Activated CD4-positive, alpha-beta T cell treated with anti-CD3 and anti-CD28 coated beads, Interleukin-2, amount 50 U/mL, for 16 hours (primary cell): Measurements from ENCODE around the gene OTUD3.
"Not testable (repeated sequence)": the region's sequence is repeated elsewhere in the genome, so short reads cannot be mapped to it uniquely, and the experiment has no call there.

Source experiments
- DNase-seq: peaks from one replicate; pipeline ENCODE4 v3.0.0-alpha.2; 2020

Gene OTUD3

DNA sequence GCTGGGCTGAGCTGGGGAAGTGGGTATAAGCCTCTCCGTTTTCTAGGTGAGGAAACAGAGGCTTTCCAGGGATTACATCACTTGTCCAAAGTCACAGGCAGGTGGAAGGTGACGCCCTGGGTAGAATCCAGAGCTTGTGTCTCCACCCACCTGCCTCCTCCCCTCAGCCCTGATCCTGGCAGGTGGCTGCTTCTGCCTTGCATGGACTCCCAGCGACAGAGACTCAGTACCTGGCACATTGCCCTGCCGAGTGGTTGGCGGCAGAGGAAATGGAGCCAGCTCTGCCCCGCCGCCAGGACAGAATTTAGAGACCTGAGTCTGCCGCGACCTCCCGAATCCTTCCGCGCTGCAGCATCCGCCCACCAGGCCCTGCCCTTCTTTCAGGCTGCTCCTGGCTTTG is 39.1 kb downstream of the OTUD3 start:
- DNase-seq = no peak

DNA sequence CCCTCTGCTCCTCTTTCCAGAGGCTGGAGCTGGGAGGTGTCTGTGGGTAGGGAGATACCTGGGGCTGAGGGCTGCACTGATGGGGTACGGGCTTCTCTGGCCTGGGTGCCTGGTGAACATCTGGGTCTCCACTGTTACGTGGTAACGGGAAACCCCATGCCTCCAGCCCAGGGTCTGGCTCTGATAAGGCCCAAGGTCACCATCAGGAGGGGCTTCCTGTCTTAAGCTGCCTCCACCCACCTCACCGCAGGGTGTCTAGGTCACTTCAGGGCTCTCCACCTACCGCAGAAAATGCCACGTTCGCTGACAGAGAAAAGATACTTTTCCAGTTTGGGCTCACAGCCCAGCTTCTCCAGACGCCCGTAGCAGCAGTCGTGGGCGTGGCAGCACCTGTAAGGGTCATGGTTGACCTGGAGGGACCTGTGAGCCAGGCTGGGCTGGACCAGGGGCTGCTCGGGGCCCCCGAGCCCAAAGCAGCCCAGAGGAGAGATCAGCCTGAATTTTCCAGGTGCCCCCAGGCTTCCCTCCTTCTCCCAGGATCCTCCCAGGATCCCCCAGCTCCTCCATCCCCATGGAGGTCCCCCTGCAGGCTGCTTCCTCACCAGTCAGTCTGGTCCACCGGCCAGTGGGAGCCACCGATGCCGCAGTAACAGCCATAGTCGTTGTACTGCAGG is 40.0 kb downstream of the OTUD3 start:
- DNase-seq = no peak

DNA sequence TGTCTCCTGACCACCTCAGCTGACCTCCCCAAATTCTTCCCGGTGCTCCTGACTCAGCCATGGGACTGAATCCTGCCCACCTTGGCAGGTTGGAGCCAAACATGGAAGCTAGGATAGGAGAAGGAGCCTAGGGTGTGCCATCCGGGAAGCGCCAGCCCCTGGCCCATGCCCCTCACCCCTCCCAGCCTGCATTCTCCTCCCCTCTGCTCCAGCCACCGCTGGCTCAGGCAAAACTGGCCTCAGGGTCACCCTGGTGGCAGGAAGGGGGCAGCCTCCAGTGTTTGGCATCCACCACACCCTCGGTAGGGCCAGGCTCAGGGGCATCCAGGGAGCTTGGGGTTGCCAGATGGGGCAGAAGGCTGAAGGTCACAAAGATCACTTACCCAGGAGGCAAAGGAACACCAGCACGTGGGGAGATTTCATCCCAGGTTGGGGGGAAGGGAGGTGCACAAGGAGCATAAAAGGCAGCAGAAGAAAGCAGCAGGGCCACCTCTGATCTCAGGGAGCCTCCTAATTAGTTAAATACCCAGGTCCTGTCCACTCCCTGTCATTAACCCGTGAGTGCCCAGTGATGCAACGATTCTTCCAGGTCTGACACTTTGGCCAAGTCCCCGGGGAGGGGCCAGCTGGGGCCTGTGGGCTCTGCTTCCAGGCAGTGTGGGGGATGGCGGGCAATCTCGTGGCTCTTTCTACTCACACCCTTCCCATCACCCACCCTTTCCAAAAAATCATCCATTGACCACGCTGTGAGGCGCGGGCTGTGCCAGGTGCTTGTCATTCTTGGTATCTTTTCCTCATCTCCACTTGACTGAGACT is 41.1 kb downstream of the OTUD3 start, which contains the start of gene PLA2G2E:
PLA2G2E (minus strand) TSS at position 481 of the 816 bp plus-strand sequence; CDS start at position 423, 58 bp downstream.
- DNase-seq = no peak

DNA sequence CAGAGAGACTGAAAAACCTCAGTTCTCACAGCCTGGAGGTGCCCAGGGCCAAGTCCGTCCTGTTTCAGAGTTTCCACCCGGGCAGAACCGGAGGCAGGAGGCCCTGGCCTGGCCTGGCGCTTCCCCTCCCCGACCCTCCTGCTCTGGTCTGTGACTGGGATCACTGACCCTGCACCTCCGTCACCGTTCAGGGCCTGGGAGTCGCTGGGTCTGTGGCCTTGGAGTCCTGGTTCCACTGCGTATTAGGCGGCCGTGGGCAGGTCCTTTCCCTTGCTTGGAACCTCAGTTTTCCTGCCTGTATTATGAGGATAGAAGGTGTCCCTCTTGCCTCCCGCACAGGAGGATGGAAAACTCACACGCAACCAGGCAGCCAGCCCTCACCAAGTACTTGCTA is 41.8 kb downstream of the OTUD3 start:
- DNase-seq = no peak

DNA sequence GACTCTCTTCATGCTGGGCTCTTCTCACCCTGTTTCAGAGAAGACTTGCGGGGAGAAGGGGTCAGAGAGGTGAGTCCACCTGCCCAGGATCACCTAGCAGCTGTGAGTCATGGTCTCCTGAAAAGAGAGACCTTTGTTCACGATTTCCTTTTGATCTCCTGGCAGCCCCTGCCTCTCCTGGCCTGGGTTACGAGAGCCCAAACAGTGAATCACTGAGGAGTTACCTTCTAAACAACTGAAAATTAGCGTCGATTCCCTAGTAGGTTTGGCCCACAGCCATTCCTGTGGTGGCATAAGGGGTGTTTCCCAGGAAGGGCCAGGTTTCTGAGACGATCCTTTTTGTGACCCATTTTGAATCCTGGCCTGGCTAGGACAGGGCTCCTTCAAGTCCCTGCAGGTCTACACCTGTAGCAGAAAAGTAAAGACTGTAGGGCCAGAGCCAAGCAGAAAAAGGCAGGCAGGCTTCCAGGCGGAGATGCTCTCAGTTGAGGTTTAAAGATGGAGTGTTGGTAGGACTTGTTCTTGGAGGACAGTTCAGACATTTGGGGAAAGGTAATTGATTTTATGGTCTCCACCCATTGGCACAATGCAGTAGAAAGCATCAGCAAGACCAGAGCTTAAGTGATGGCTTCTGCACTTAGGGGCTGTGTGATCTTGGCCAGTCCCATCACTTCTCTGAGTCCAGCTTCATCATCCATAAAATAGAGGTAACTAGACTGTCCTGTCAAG is 43.3 kb downstream of the OTUD3 start:
- no peak for DNase-seq

DNA sequence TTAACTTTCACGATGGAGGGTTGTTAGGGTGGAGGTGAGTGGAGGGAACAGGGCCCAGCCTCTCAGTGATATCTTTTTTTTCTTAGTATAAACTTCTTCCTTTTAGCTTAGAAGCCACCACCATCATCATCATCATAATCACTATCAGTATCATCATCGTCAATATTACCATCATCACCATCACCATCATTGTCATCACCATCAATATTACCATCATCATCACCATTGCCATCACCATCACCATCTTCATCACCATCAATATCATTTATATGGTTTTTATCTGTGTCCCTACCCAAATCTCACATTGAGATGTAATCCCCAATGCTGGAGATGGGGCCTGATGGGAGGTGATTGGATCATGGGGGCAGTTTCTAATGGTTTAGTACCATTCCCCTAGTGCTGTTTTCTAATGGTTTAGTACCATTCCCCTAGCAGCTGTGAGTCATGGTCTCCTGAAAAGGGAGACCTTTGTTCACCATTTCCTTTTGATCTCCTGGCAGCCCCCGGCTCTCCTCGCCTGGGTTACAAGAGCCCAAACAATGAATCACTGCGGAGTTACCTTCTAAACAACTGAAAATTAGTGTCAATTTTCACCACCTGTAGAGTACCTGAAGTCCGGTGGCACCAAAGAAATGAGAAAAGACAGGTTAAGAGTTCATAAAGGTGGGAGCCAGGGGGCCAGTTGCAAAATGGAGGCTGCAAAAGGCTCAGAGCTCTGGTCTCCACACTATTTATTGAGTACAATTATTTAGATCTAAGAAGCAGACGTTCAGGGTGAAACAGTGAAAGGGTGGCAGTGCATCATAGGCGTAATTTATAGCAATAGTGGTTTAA is 44.3 kb downstream of the OTUD3 start:
- DNase-seq = no peak

DNA sequence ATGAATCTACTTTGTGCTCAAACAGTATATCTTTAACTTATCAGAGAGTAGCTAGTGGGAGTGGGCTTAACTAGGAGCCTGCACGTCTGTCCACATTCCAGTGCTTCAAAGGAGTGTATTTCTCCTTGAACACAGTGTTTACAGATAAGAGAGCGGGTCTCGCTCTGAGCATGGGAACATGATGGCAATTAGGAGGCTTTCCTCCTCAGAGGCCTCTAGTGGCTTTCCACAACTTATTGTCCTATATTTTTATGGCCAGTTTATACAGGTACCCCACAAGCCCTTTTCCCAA is 44.9 kb downstream of the OTUD3 start:
- DNase-seq = not testable (repeated sequence)

DNA sequence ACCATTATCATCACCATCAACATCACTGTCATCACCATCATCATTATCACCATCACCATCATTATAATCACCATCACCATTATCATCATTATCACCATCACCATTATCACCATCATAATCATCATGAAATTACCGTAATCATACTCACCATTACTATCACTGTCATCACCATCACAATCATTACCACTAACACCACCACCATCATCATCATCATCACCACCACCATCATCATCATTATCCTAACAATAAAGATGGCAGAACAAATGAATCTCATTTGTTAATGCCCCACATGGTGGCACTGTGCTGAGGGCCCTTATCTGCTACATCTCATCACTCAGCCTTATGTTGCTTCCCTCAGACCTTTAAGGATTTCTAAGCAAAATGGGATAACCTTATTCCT is 50.7 kb downstream of the OTUD3 start:
- no peak for DNase-seq

DNA sequence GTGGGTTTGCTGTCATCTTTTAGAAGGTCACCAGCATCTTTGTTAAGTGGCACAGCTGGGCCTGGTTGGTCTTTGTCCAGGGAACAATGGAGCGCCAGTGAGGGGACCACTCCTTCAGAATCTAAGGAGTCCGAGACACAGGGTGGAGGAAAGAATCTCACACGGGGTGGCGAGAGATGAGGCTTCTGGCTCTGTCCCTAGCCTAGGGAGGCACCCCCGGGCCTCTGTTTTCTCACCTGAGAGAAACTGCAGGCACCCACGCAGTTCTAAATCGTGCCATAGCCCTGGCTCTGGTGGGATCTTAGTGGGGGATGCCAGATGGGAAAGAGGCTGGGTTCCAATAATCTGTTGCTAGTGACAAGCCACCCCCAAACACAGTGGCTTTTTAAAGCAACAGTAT is 52.1 kb downstream of the OTUD3 start:
- no peak for DNase-seq

DNA sequence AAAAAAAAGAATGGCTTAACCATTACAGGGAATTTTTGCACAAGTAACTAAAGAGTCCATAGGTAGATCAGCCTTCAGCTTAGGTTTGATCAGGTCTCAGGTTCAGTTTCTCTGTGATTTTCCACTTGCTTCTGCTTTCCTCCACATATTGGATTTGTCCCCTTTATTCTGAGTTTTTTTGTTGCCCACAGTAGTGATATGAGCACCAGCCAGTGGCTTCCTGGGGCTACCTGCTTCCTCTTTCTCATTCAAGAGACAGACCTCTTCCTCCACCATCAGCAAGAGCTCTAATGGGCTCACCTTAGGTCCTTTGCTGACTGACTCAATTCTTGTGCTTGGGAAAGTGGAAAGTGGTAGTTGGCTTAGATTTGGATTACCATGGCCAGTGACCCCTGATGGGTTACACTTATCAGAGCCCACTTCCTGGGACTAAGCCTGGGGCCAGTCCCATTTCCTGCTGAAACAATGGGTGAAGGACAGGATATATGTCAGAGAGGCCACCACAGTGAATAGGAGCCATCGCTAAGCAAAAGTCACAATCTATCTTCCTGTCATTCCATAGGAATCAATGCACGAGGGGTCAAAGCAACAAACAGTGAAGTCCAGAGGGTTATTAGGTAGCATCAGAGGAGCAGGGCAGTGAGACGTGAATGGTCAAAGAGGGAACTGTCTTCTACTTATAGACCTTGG is 54.0 kb downstream of the OTUD3 start:
- no peak for DNase-seq

DNA sequence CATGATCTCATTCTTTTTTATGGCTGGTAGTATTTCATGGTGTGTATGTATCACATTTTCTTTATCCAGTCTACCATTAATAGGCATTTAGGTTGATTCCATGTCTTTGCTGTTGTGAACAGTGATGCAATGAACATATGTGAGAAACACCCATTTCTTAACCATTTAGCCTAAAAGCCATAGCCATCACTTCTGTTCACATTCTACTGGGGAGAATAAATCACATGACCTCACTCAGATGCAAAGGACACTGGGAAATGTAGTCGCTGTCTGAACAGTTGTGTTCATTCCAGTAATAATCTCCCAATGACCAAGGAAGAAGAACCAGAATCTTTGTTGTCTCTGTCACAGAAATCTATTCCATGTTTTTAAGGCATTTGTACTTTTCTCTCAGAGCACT is 56.3 kb downstream of the OTUD3 start:
- DNase-seq = no peak

DNA sequence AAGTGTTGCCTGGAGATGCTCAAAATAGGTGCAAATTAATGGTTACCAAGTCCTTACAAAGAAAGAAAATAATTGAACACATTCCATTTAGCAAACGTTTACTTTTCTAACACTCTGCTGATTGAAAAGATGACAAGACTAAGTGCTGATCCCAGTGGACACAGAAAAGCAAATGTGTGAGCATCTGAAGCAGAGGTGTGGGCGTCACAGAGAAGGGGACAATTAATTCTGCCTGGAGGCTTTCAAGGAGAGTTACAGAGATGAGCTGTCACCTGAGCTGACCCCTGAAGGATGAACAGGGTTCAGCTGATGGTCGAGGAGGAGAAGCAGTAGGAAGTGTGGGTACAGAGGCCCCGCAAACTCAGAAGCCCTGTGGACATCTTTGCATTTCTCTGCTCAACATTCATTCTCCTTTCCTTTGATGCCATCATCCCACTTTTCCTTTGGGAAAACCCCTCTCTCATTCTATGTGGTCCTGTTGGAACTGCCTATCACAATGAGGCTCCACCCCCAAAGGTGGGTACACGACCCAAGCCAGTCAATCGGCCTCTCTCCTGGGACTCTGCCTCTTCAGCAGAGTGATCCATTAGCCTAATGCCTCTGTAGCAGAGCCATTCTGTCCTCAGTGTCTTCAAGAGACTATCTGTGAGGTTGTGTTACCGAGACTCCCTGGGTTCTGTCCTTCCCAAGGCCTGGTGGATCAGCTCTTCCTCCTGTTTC is 58.5 kb downstream of the OTUD3 start:
- no peak for DNase-seq

DNA sequence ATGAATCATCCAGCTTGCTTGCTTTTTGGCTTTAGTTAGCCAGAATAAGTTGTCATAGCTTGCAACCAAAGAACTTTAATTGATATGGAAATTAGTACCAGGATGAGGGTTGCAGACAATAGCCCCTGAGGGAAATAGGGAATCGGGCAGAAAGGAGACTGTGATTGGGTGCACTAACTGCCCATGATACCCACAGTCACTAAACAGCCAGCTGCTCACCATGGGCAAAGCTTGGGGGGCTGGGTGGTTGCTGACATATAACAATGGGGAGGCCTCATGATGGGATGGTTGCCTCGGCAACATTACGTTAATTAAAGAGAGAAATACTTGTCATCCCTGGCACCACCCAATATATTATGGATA is 59.0 kb downstream of the OTUD3 start:
- DNase-seq = no peak

DNA sequence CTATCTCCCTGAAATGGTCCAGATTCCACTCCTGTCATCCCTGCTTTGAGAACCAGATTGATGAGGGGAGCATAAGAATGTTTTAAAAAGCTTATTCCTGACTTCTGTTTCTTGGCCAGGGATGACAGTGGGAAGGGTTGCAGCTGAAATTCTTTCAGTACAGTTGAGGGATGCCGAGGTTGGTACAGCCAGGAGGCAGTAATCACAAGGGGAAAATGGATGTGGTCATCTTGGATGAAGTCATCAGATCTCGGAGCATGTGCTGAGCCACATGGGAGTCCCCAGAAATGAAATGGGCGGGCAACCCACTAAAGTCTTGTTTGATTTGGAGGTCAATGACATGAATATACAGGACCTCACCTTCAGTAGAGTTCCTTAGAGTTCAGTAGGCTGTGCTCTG is 59.9 kb downstream of the OTUD3 start:
- DNase-seq = no peak

DNA sequence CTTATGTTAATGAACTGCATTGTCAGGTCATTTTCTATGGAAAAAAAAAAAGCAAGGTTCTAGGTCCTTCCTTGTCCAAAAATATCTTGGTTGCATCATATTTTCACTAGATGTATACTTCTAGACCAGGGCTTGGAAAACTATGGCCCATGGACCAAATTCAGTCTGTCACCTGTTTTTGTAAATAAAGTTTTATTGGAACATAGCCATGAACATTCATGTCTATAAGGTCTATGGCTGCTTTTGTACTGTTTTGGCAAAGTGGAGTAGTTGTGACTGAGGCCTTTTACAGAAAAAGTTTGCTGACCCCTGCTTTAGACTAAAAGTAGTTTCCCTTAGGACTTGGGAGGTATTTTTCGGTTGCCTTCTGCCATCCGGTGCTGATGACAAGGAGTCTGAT is 60.5 kb downstream of the OTUD3 start:
- no peak for DNase-seq

DNA sequence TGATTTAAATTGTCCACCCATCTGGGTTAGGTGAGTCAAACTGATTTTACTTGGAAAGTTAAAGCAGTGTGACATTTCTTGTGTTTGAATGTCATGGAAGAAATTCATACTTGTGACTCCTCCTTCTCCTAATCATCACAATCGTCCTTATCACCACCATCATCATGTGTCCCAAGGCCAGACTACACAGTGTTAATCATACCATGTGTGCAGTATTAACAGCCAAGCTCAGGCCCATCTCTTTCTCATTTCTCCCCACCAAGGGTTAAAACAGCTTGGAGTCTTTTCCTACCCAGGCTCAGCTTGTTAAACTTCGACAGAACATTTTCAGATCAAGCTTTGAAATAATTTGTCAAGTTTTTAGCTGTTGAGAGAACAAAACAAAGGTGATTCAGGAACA is 63.7 kb downstream of the OTUD3 start:
- no peak for DNase-seq

DNA sequence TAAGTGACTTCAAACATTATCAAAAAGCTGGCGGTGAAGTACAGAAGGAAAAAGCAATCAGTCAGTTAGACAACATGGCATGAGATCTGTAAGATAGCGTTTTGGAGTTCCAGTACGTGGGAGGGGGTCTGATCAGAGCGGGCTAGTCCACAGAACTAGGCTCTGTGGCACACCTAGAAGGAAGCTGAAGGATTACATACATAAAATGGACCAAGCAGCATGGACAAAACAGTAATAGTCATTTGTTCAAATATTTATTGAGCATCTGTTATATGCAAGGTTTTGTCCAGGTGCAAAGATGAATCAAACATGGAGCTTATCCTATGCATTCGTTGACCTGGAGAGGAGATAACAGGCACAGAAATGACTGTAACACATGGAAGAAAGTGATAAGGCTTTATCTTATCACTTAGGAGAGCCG is 64.1 kb downstream of the OTUD3 start:
- DNase-seq = no peak

DNA sequence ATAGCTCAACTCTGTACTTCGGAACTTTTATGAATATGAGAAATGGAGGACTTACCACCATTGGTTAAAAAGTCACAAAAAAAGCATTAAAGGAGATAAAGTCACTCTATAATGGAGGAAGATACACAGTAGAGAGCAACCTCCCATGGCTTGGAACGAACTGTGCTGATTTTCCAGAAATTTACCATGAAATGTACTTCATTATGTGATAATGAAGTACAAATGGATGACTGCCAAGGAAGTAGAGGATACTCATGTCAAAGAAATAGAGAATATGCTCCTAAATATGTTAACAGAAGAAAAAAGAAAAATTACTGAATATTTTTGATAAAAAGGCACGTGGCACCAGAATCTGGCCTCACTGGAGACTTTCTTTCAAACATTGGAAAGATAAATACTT is 64.8 kb downstream of the OTUD3 start:
- no peak for DNase-seq

DNA sequence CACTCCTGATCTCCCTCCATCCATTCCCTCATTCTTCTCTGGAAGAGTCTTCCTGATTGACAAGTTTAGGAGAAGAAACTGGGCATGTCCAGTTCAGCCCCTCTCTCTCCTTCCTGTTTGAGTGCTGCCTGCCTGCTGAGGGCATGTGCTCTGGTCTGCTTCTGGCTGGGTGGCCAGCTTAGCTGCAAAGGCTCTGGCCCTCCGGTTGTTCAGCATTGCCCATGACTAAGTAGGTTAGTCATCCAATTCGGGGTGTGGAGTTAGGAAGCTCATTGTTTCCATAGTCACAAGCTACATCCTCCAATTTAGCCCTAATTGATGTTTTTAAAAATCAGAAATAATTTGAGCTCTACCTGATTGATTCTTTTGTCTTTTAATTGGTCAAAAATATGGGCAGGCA is 66.8 kb downstream of the OTUD3 start:
- DNase-seq = no peak

DNA sequence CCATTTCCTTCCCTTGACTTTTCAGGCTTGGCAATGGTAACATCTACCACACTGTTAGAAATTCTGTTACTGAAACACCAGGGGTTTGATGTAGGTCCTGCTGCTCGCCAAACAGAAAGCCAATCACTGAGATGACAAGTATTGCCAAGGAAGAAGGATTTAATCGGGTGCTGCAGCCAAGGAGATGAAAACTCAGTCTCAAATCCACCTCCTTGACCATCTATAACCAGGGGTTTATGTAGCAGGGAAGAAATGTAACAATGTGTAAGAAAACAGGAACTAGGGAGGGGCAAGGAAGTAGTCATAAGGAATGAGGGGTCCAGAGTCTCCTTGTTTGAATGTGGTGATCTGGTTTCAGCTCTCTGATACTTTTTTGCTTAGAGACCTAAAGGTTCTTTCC is 71.9 kb downstream of the OTUD3 start:
- DNase-seq = no peak

DNA sequence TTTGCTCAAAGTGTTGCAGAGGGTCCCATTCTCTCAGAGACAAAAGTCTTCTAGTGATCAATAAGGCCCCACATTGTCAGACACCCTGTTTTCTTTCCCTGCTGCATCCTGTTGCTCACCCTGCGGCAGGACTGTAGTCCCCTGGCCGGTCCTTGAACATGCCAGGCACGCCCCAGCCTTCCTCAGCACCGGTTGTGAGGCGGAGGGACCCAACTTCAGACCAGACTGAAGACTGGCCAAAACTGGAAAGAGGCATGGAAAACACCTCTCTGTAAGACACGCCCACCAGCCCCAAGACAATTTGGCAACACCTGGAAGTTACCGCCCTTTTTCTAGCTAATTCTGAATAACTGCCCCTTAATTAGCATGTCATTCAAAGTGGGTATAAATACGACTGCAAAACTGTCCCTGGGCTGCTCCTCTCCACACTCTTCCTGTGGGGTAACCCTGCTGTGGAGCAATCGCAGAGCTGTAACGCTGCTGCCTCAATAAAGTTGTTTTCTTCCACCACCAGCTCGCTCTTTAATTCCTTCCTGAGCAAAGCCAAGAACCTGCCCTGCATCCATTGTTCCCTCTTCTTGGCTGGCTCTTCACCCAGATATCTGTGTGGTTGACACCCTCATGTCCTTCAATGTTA is 73.5 kb downstream of the OTUD3 start:
- no peak for DNase-seq
